Endothelial cell of umbilical vein (primary cell): ENCODE measurements around the gene TBC1D10A. TPM values are rescaled to one million over a fixed set of nuclear protein-coding genes. Genes with fewer than 3 reads are reported as not detected.

ENCODE experiments used
- BruUV-seq: library from RNA; stranded (reverse); fragments of 400-500 nt; replicated peaks from 2 replicates; lab custom pipeline; 2021; lab: Mats Ljungman, UMichigan
- CTCF ChIA-PET: fragments of 300-600, 350-600 bp; sonication (Branson Sonifier 250); formaldehyde crosslinking; loops from one replicate; lab custom pipeline; 2021; ENCODE audit warnings: antibody characterized with exemption, inconsistent platforms; lab: Charles Lee
- POLR2A ChIA-PET: fragments of 300-600, 350-600 bp; sonication (Branson Sonifier 250); formaldehyde crosslinking; loops from one replicate; lab custom pipeline; 2021; ENCODE audit warnings: antibody characterized with exemption, inconsistent platforms; lab: Charles Lee
- DNase-seq: peaks from one replicate; pipeline ENCODE4 v3.0.0-alpha.2; 2011; ENCODE audit warnings: low read depth, low spot score
- FAIRE-seq: peaks from 2 replicates; lab custom pipeline; 2011; peaks lifted over from hg19 to GRCh38; lab: Jason Lieb, UNC
- H2AFZ ChIP-seq: 2 replicates; pipeline ENCODE4 v1.6.0; 2012; ENCODE audit warnings: low read depth, low read length, control low read depth, inconsistent platforms
- H3K27ac ChIP-seq: 2 replicates; pipeline ENCODE4 v1.5.1; 2011; ENCODE audit warnings: low read depth, mild to moderate bottlenecking, control low read depth, low read length, moderate library complexity; ENCODE audit not compliant: insufficient read depth
- H3K27me3 ChIP-seq, 2 experiments: 2 replicates each; pipeline versions ENCODE4 v1.6.0 to v1.6.1; 2011; ENCODE audit warnings: low read length in 2 of 2, mixed read lengths in 1 of 2; ENCODE audit not compliant: control insufficient read depth in 2 of 2, insufficient read depth in 2 of 2
- H3K36me3 ChIP-seq, 2 experiments: 2 replicates in 1 of 2; 3 replicates in 1 of 2; pipeline ENCODE4 v1.5.1; 2011; ENCODE audit warnings: low read length in 2 of 2, mild to moderate bottlenecking in 1 of 2, moderate library complexity in 1 of 2; ENCODE audit not compliant: control insufficient read depth in 2 of 2, insufficient read depth in 2 of 2; ENCODE audit errors: extremely low read depth in 1 of 2
- H3K4me1 ChIP-seq: 3 replicates; pipeline ENCODE4 v1.5.1; 2011; ENCODE audit warnings: mild to moderate bottlenecking, low read length; ENCODE audit not compliant: control insufficient read depth, insufficient read depth; ENCODE audit errors: extremely low read depth
- H3K4me2 ChIP-seq: 2 replicates; pipeline ENCODE4 v1.6.1; 2011; ENCODE audit warnings: low read length, control low read depth, mixed read lengths; ENCODE audit not compliant: insufficient read depth
- H3K4me3 ChIP-seq, 3 experiments: fragments of 200-600 bp in 1 of 3; sonication (generic), shearing (Covaris generic) in 1 of 3; replicated peaks in 1 of 3; 2 replicates each; pipeline ENCODE4 v1.5.1; 2011 to 2016; ENCODE audit warnings: control low read depth in 3 of 3, low read length in 3 of 3, mild to moderate bottlenecking in 2 of 3, inconsistent platforms in 1 of 3, low read depth in 1 of 3, moderate library complexity in 1 of 3; ENCODE audit not compliant: insufficient read depth in 1 of 3
- H3K79me2 ChIP-seq: 2 replicates; pipeline ENCODE4 v1.6.0; 2012; ENCODE audit warnings: low read length, inconsistent platforms; ENCODE audit not compliant: control insufficient read depth, insufficient read depth
- H3K9ac ChIP-seq: replicated peaks from 2 replicates; pipeline ENCODE3; 2011; ENCODE audit warnings: low read length, control low read depth; ENCODE audit not compliant: insufficient read depth; ENCODE audit errors: extremely low read depth
- H3K9me1 ChIP-seq: replicated peaks from 3 replicates; pipeline ENCODE4 v1.6.0; 2011; ENCODE audit warnings: mild to moderate bottlenecking, low read length; ENCODE audit not compliant: control insufficient read depth, insufficient read depth; ENCODE audit errors: extremely low read depth
- H3K9me3 ChIP-seq: replicated peaks from 2 replicates; pipeline ENCODE4 v1.5.1; 2012; ENCODE audit warnings: low read length, inconsistent platforms; ENCODE audit not compliant: control insufficient read depth, insufficient read depth
- H4K20me1 ChIP-seq: replicated peaks from 2 replicates; pipeline ENCODE3; 2011; ENCODE audit warnings: mild to moderate bottlenecking, low read length; ENCODE audit not compliant: control insufficient read depth, insufficient read depth; ENCODE audit errors: extremely low read depth
- CTCF ChIP-seq, 2 donors: IDR thresholded peaks; 1 replicate in 1 of 2; 2 replicates in 1 of 2; pipeline ENCODE4 v1.5.1; 2011; ENCODE audit warnings: low read length in 2 of 2, mild to moderate bottlenecking in 2 of 2, moderate library complexity in 2 of 2, control low read depth in 1 of 2, inconsistent platforms in 1 of 2, low read depth in 1 of 2; ENCODE audit not compliant: insufficient read depth in 1 of 2; ENCODE audit errors: extremely low read depth in 1 of 2
- EZH2 ChIP-seq: IDR thresholded peaks from 2 replicates; pipeline ENCODE4 v1.6.1; 2012; ENCODE audit warnings: borderline replicate concordance, low read depth, mild to moderate bottlenecking, moderate library complexity, low read length, inconsistent platforms; ENCODE audit not compliant: severe bottlenecking
- FOS ChIP-seq: IDR thresholded peaks from 2 replicates; pipeline ENCODE4 v1.6.1; 2011; ENCODE audit warnings: mild to moderate bottlenecking, low read length, moderate library complexity, borderline replicate concordance; ENCODE audit not compliant: insufficient read depth
- GATA2 ChIP-seq: IDR thresholded peaks from 2 replicates; pipeline ENCODE4 v1.7.0; 2011; ENCODE audit warnings: low read depth, mild to moderate bottlenecking, moderate library complexity, mixed read lengths, low read length; ENCODE audit not compliant: insufficient read length, insufficient read depth
- JUN ChIP-seq: IDR thresholded peaks from 2 replicates; pipeline ENCODE4 v1.6.1; 2011; ENCODE audit warnings: borderline replicate concordance, low read depth; ENCODE audit not compliant: insufficient read length, insufficient read depth
- MYC ChIP-seq: IDR thresholded peaks from one replicate; pipeline ENCODE4 v1.6.1; 2011; ENCODE audit warnings: mild to moderate bottlenecking, low read depth, low read length
- POLR2A ChIP-seq: IDR thresholded peaks from 2 replicates; pipeline ENCODE4 v1.6.1; 2012; ENCODE audit warnings: low read depth, mild to moderate bottlenecking, control low read depth, low read length
- POLR2AphosphoS5 ChIP-seq: IDR thresholded peaks from 2 replicates; pipeline ENCODE4 v1.6.1; 2012; ENCODE audit warnings: low read depth, mild to moderate bottlenecking, control low read depth, low read length, moderate library complexity; ENCODE audit not compliant: insufficient read depth
- dilution Hi-C: fragments of 300-500 bp; cut with MboI; formaldehyde crosslinking; loops from one replicate; pipeline ENCODE4 v1.15.0; 2019; ENCODE audit warnings: low sequenced_read_pairs; ENCODE audit not compliant: extremely low pct_ligation_motif_present
- intact Hi-C: fragments of 100-400 bp; cut with micrococcal nuclease; formaldehyde crosslinking; loops from one replicate; pipeline ENCODE4 v1.10.0; 2022
- polyA plus RNA-seq, 4 experiments: library from polyadenylated mRNA; depleted of rRNA in 3 of 4; stranded (reverse) in 3 of 4; unstranded in 1 of 4; fragments of >200 nt; gene quantifications; 2 replicates each; pipeline versions ENCODE4 v1.2.1 to v1.2.3, GENCODE V29; 2011 to 2012; ENCODE audit warnings: missing spikeins in 1 of 4
- total RNA-seq: library from RNA; stranded (reverse); gene quantifications from 2 replicates; pipeline ENCODE4 v1.2.3, GENCODE V29; 2021
- TF ChIP-seq, protein P1 (sequence below): IDR thresholded peaks from 2 replicates; pipeline ENCODE4 v1.6.1; 2011; ENCODE audit not compliant: insufficient read depth, insufficient read length

Gene TBC1D10A
- total and polyA plus RNA-seq, 2 donors (not counting 3 experiments of a cell fraction or from before 2014, with no cell fraction given) = 10.0 to 11.9 TPM

DNA sequence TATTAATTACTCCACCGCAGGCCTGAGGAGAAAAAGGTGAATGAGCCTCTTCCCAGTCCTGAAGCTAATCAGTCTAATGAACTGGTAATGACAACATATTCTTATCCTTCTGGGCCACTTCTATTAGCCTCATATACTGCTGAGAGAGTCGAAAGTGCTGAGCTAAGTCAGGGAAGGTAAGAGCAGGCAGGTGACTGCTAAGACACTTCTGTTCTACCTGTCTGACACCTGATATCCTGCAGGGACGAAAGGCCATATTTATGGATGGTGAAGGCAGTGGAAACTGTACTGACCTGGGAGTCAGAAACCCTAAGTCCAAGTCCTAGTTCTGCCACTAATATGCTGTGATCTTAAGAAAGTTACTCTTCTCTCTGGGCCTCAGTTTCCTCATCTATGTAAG lies 3.5 kb downstream of the TBC1D10A start:
- FAIRE-seq = no peak
- ChIA-PET POLR2A (interaction anchor here (1.1 kb wide), 1 partner anchor 32 kb away, joined by 3 read pairs; no protein-coding TSS in a partner anchor), CTCF (interaction anchor here (0.9 to 14.7 kb wide), 3 partner anchors 12 to 64 kb away, joined by 4 to 164 read pairs (median 4); partner anchors contain the start of gene CASTOR1)
- Histone ChIP-seq H3K9ac (no peak overlapping the region), H3K36me3 (no peaks in the 10 kb centered on the region), H3K9me1 (no peaks in the 10 kb centered on the region), H3K27me3 (no peaks in the 10 kb centered on the region), H3K79me2 (no peaks in the 10 kb centered on the region), H3K4me2 (no peak overlapping the region), H3K4me1 (peaks cover 13% of the 10 kb centered on the region), H2AFZ (no peak overlapping the region), H3K27ac (no peak overlapping the region), H3K9me3 (no peaks in the 10 kb centered on the region), H3K4me3 (no peak overlapping the region), H4K20me1 (no peaks in the 10 kb centered on the region)
- BruUV-seq = no TSS peak
- dilution Hi-C loops = no loop called here
- TF ChIP-seq, protein P1, sequence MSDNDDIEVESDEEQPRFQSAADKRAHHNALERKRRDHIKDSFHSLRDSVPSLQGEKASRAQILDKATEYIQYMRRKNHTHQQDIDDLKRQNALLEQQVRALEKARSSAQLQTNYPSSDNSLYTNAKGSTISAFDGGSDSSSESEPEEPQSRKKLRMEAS = no peak
- no peak for TF ChIP-seq EZH2
- TF ChIP-seq POLR2AphosphoS5 = no peak
- TF ChIP-seq FOS = no peak
- TF ChIP-seq POLR2A = no peak
- TF ChIP-seq JUN = no peak
- TF ChIP-seq GATA2 = no peak
- TF ChIP-seq CTCF (IDR thresholded peaks at IDR 0.05; ENCODE audit: extremely low read depth in 1 of 2, insufficient read depth in 1 of 2, low read depth in 1 of 2, low read length in 2 of 2) = no peak
- TF ChIP-seq MYC = no peak
- intact Hi-C loops = no loop called here
- no peak for DNase-seq
